ENCODE measurements around the gene CYP26B1.

The CYP26B1 gene

GRCh38 chr2:72153026-72153791 is 5.5 kb upstream of the CYP26B1 start:
- TF ChIP-seq CTCF (IDR thresholded peaks at IDR 0.05; ENCODE audit: low read depth, low read length): no peak
- DNase-seq (ENCODE audit: low read depth, low spot score): no peak
- in situ Hi-C loops (cut with HindIII; ENCODE audit: low sequenced_read_pairs): no loop called here
- no peak overlapping the region for H3K4me3 ChIP-seq (ENCODE audit: low read depth, low read length)

- in situ Hi-C loops (cut with HindIII; ENCODE audit: low sequenced_read_pairs): no loop called here
- TF ChIP-seq CTCF (IDR thresholded peaks at IDR 0.05; ENCODE audit: low read depth, low read length): no peak
- no peak for DNase-seq (ENCODE audit: low read depth, low spot score)
- H3K4me3 ChIP-seq (ENCODE audit: low read depth, low read length): no peak overlapping the region
These were observed 3.2 kb upstream of the CYP26B1 start for GRCh38 chr2:72150861-72151356.

GRCh38 chr2:72150157-72150860 is 2.6 kb upstream of the CYP26B1 start:
- in situ Hi-C loops (cut with HindIII; ENCODE audit: low sequenced_read_pairs): no loop called here
- no peak overlapping the region for H3K4me3 ChIP-seq (ENCODE audit: low read depth, low read length)
- peak; percentile 68 for DNase-seq (ENCODE audit: low read depth, low spot score)
- TF ChIP-seq CTCF (IDR thresholded peaks at IDR 0.05; ENCODE audit: low read depth, low read length): peak; percentile 74

- peak overlapping the region; percentile 30 for H3K4me3 ChIP-seq (ENCODE audit: low read depth, low read length)
- TF ChIP-seq CTCF (IDR thresholded peaks at IDR 0.05; ENCODE audit: low read depth, low read length): no peak
- DNase-seq (ENCODE audit: low read depth, low spot score): no peak
- in situ Hi-C loops (cut with HindIII; ENCODE audit: low sequenced_read_pairs): no loop called here
These were observed 2.0 kb upstream of the CYP26B1 start for GRCh38 chr2:72149556-72150156.

- no peak for TF ChIP-seq CTCF (IDR thresholded peaks at IDR 0.05; ENCODE audit: low read depth, low read length)
- H3K4me3 ChIP-seq (ENCODE audit: low read depth, low read length): peak overlapping the region; percentile 33
- DNase-seq (ENCODE audit: low read depth, low spot score): no peak
- in situ Hi-C loops (cut with HindIII; ENCODE audit: low sequenced_read_pairs): no loop called here
These were observed 1.3 kb upstream of the CYP26B1 start for GRCh38 chr2:72148837-72149555.
